Natural killer cell treated with Interleukin-12 subunit alpha and Interleukin-12 subunit beta and Interleukin-15 and Interleukin-18, amount 100 ng/mL, for 72 hours (primary cell): ENCODE results near the gene BEND6. TPM values are rescaled to one million over a fixed set of nuclear protein-coding genes. Genes with fewer than 3 reads are reported as not detected.
"Not testable (repeated sequence)": the region's sequence is repeated elsewhere in the genome, so short reads cannot be mapped to it uniquely, and the experiment has no call there.

Source experiments
- ATAC-seq, 2 donors: fragments of 150-1000 bp; cut with Tn5 transposase in 1 of 2; sonication (Bioruptor Pico), chemical (Tn5 transposase) in 1 of 2; 2 replicates each; pipeline ENCODE4 v1.10.0; 2021
- DNase-seq: peaks from one replicate; pipeline ENCODE4 v3.0.0; 2022; ENCODE audit warnings: low spot score
- H3K27ac Mint-ChIP-seq, 2 donors: 1 replicate in 1 of 2; 2 replicates in 1 of 2; pipeline ENCODE4 v1.8.0; 2022; ENCODE audit warnings: mixed read lengths in 2 of 2, mild to moderate bottlenecking in 1 of 2, moderate library complexity in 1 of 2
- H3K27me3 Mint-ChIP-seq, 2 donors: 1 replicate in 1 of 2; 2 replicates in 1 of 2; pipeline ENCODE4 v1.8.0; 2022; ENCODE audit warnings: mixed read lengths in 2 of 2
- H3K36me3 Mint-ChIP-seq: one replicate; pipeline ENCODE4 v1.8.0; 2022; ENCODE audit warnings: mixed read lengths
- H3K4me1 Mint-ChIP-seq, 2 donors: 1 replicate in 1 of 2; 2 replicates in 1 of 2; pipeline ENCODE4 v1.8.0; 2022; ENCODE audit warnings: low read depth in 2 of 2, mixed read lengths in 2 of 2, mild to moderate bottlenecking in 1 of 2
- H3K4me3 Mint-ChIP-seq: one replicate; pipeline ENCODE4 v1.8.0; 2022; ENCODE audit warnings: mixed read lengths
- H3K9me3 Mint-ChIP-seq: 2 replicates; pipeline ENCODE4 v1.8.0; 2022; ENCODE audit warnings: mixed read lengths
- total RNA-seq, 2 donors: library from RNA; stranded (reverse); gene quantifications; one replicate each; pipeline ENCODE4 v1.2.3, GENCODE V29; 2022

Gene BEND6
- total RNA-seq, 2 donors from 2014 or later, result 0.11 TPM; not detected in 1

DNA sequence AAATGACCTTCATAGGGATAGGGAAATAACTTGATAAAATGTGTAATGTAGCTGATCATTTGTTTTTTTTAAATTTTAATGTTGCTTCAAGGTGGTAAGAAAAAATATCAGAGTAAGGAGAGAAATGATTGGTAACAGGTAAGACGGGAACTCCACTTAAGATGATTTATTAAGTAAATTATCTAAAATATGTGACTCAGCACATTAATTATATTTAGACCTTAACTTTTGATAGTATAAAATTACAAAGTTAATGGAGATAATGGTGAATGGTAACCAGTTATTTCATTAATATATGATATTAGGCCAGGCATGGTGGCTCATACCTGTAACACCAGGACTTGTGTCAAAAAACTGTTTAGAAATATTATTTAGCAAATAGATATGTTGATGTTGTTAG is 10.2 kb downstream of the BEND6 start:
- H3K27ac Mint-ChIP-seq, result no peak overlapping the region
- H3K36me3 Mint-ChIP-seq, result no peaks in the 10 kb centered on the region
- H3K27me3 Mint-ChIP-seq, result peaks cover 8 to 11% of the 10 kb centered on the region in 2 donors
- H3K4me1 Mint-ChIP-seq, result no peaks in the 10 kb centered on the region
- ATAC-seq (no peak), DNase-seq (no peak)
- no peaks in the 10 kb centered on the region for H3K9me3 Mint-ChIP-seq
- no peak overlapping the region for H3K4me3 Mint-ChIP-seq

DNA sequence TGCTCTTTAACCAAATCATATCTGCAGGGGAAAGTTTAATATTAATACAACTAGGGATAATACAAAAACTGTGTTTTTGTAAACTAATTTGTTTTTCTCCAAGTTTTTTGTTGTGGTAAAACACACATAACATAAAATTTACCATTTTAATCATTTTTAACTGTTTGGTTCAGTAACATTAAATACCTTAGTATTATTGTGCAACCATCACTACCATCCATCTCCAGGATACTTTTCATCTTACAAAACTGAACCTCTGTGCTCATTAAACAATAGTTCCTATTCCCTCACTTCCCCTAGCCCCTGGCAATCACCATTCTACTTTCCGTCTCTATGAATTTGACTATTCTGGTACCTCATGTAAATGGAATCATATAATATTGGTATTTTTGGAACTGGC is 15.9 kb downstream of the BEND6 start:
- Mint-ChIP-seq H3K4me1 (no peaks in the 10 kb centered on the region), H3K4me3 (no peak overlapping the region), H3K27ac (no peak overlapping the region), H3K27me3 (peaks cover 2 to 17% of the 10 kb centered on the region in 2 donors), H3K9me3 (no peaks in the 10 kb centered on the region), H3K36me3 (no peaks in the 10 kb centered on the region)
- DNase-seq (no peak), ATAC-seq (no peak)

DNA sequence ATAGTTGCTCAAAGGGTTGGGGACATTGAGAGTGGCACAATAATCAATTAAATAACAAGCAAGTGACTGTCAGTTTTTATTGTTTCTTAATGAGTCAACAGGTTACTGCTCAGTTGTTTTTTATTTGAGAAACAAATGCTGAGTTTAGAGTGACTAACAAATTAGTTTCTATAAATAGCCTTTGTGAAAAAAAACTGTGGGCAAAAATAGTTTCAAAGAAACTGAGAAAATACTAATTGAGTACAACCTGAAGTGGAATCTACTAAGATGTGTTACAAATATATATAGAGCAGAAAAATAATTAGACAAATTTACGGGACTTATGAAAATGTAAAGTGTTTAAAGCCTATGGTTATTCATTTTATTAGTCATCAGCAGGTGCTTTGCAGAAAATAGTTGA is 22.3 kb downstream of the BEND6 start:
- Mint-ChIP-seq H3K36me3 (peaks cover 6% of the 10 kb centered on the region), H3K9me3 (no peaks in the 10 kb centered on the region), H3K4me1 (no peaks in the 10 kb centered on the region), H3K4me3 (no peak overlapping the region), H3K27ac (no peak overlapping the region), H3K27me3 (peaks cover 2 to 14% of the 10 kb centered on the region in 2 donors)
- ATAC-seq, result no peak
- DNase-seq, result no peak

DNA sequence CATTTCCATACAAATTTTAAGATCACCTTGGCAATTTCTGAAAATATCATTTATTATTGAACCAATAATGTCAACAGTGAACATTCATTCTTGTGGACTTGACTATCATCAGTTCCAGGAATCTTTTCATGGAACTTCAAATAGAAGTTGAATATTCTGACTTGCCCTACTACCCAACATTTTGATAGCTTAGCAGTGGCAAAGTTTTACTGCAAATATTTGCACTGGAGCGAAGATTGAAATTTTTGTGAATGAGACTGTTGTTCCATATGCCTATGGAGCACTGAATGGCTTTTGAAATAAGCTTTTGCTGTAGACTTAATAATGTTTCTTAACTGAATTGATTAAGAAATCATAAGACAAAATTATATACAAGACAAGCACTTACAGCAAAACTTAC is 23.6 kb downstream of the BEND6 start:
- H3K9me3 Mint-ChIP-seq, result no peaks in the 10 kb centered on the region
- no peak overlapping the region for H3K27ac Mint-ChIP-seq

DNA sequence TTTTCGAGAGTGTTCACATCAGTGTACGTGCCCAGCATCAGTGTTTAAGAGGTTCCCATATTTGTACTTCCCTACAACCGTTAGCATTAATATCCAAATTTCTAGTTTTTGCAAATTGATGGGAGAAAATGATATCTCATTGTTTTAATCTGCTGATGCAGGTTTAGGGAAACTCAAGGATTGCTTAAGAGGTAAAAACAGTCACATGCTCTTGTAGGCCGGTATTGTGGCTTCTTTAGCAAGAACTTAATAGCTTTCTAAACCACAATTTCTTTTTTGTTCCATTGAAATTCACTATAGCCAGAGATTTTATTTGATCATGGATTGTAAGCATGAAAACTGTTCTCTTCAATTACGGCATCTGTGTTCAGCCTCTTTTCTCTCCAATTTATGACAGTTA is 29.5 kb downstream of the BEND6 start:
- no peaks in the 10 kb centered on the region for H3K4me1 Mint-ChIP-seq
- H3K36me3 Mint-ChIP-seq, result no peaks in the 10 kb centered on the region
- H3K4me3 Mint-ChIP-seq, result no peak overlapping the region
- DNase-seq (no peak), ATAC-seq (no peak)
- H3K27ac Mint-ChIP-seq, result no peak overlapping the region
- peaks cover 9 to 15% of the 10 kb centered on the region in 2 donors for H3K27me3 Mint-ChIP-seq
- H3K9me3 Mint-ChIP-seq, result no peaks in the 10 kb centered on the region

More for the DNA sequence above, 23.6 kb downstream of the BEND6 start:
- peaks cover 5 to 14% of the 10 kb centered on the region in 2 donors for H3K27me3 Mint-ChIP-seq
- DNase-seq (no peak), ATAC-seq (no peak)
- no peak overlapping the region for H3K4me3 Mint-ChIP-seq
- peaks cover 6% of the 10 kb centered on the region for H3K36me3 Mint-ChIP-seq
- no peaks in the 10 kb centered on the region for H3K4me1 Mint-ChIP-seq

DNA sequence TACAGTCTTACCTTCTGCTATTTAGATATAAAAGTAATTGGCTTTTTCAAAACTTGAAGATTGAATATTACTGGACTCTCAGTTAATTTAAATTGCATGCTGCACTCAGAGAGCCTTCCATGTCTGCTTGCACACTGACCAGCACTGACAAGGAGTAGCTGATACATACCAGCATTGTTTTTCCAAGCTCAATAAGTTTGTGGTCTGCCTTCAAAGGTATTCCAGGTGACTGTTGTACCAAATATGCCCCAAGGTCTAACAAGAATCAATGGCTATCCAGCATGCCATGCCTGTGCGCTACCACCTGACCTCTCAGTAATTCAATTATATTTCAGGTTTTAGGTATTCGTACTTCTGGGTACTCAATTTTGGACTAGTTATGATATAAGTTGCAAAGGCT is 30.0 kb downstream of the BEND6 start:
- Mint-ChIP-seq H3K36me3 (no peaks in the 10 kb centered on the region), H3K4me3 (no peak overlapping the region), H3K9me3 (no peaks in the 10 kb centered on the region), H3K4me1 (no peaks in the 10 kb centered on the region), H3K27me3 (peaks cover 9 to 16% of the 10 kb centered on the region in 2 donors), H3K27ac (no peak overlapping the region)
- no peak for ATAC-seq
- no peak for DNase-seq

DNA sequence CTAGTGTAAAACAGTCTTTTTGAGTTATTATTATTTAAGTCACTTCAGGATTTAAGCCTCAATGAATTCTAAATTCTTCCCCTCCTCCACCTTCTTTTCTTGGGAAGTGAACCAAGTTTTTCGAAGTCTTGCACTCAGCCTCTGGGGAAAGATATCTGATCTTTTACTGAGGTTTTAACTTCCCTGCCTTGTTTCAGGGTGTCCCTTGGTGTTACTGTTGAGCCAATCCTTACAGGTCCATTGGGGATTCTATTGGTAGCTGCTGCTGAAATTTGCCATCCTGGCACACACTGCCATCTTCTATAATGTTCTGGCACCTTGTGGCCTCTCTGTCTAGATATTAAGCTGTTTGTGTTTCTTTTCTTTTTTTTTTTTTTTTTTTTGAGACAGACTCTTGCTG is 31.7 kb downstream of the BEND6 start:
- Mint-ChIP-seq H3K9me3 (no peaks in the 10 kb centered on the region), H3K36me3 (no peaks in the 10 kb centered on the region), H3K27ac (no peak overlapping the region), H3K27me3 (peaks cover 9 to 18% of the 10 kb centered on the region in 2 donors), H3K4me3 (no peak overlapping the region), H3K4me1 (no peaks in the 10 kb centered on the region)
- no peak for DNase-seq
- ATAC-seq, result no peak

DNA sequence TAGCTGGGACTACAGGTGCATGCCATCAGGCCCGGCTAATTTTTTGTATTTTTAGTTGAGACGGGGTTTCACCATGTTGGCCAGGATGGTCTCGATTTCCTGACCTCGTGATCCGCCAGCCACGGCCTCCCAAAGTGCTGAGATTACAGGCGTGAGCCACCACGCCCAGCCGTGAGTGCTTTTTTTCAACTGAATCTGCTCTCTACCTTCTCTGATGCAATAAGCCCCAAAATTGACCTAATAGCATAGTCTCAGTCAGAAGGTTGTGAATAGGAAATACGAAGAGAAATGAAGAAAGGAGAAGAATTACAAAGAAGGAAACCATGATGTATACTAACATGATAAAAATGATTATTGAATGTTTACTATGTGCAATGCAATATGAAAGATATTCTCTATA is 33.2 kb downstream of the BEND6 start:
- H3K27ac Mint-ChIP-seq, result no peak overlapping the region
- H3K9me3 Mint-ChIP-seq, result no peaks in the 10 kb centered on the region
- no peaks in the 10 kb centered on the region for H3K36me3 Mint-ChIP-seq
- no peak overlapping the region for H3K4me3 Mint-ChIP-seq
- no peaks in the 10 kb centered on the region for H3K4me1 Mint-ChIP-seq
- ATAC-seq, result no peak
- DNase-seq, result no peak
- H3K27me3 Mint-ChIP-seq, result peaks cover 8 to 23% of the 10 kb centered on the region in 2 donors

DNA sequence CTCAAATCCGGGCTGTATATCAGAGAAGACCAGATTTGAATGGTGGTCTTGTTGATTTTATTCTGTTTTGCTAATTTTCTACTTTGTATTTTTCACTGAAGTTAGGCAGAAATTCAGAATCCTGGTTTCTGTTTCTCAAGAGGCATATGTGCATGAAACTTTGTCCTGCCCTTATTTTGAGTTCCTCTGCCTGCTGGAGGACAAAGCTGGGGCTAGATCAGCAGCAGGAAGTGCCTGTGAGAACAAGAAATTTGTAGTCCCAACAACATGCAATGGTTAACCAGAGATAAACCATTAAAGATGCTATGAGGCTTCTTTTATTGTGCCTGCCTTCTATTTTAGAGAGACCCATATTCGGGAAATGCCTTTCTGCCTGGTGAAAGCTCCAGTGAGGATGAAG is 37.1 kb downstream of the BEND6 start:
- ATAC-seq (no peak), DNase-seq (no peak)
- no peak overlapping the region for H3K4me3 Mint-ChIP-seq
- H3K27me3 Mint-ChIP-seq, result peaks cover 4 to 39% of the 10 kb centered on the region in 2 donors
- H3K36me3 Mint-ChIP-seq, result no peaks in the 10 kb centered on the region
- H3K9me3 Mint-ChIP-seq, result no peaks in the 10 kb centered on the region
- H3K4me1 Mint-ChIP-seq, result no peaks in the 10 kb centered on the region
- H3K27ac Mint-ChIP-seq, result no peak overlapping the region

DNA sequence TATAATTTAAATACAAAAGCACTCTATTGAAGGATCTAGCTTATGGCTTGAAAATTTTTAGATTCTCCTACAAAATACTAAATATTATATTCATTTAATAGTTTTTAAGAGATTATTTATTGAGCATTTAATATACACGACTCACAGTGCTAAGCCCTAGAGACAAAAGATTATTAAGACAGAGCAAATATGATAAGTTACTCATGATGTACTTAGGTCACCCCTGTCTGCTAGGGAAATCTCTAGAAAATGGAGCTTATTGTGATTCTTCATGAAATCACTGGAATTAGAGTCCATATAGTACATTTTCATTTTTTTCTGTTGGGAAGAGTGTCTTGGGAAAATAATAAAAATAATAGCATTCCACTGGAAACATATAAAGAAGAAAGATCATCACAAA is 37.8 kb downstream of the BEND6 start:
- no peaks in the 10 kb centered on the region for H3K9me3 Mint-ChIP-seq
- no peak overlapping the region for H3K27ac Mint-ChIP-seq
- ATAC-seq (no peak), DNase-seq (no peak)
- H3K27me3 Mint-ChIP-seq, result peaks cover 7 to 44% of the 10 kb centered on the region in 2 donors
- H3K36me3 Mint-ChIP-seq, result no peaks in the 10 kb centered on the region
- H3K4me3 Mint-ChIP-seq, result no peak overlapping the region
- H3K4me1 Mint-ChIP-seq, result no peaks in the 10 kb centered on the region

DNA sequence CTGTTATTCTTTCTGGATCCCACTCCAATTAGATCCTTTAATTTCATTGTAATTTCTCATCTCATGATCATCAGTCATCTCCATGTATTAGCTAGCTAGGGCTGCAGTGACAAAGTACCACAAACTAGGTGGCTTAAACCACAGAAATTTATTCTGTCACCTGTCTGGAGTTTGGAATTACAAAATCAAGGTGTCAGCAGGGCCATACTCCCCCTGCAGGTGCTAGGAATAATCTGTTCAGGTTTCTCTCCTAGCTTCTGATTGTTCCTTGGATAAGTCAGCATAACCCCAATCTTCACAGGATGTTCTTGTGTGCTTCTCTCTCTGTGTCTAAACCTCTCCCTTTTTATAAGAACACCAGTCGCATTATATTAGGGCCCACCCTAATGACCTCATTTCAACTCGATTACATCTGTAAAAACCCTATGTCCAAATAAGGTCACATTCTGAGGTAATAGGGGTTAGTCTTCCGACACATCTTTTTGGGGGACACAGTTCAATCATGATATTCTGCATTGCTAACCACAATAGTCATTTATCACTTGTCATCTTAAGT is 40.5 kb downstream of the BEND6 start:
- H3K27me3 Mint-ChIP-seq, result peaks cover 7 to 44% of the 10 kb centered on the region in 2 donors
- no peaks in the 10 kb centered on the region for H3K9me3 Mint-ChIP-seq
- H3K4me3 Mint-ChIP-seq, result no peak overlapping the region
- no peak overlapping the region for H3K27ac Mint-ChIP-seq
- ATAC-seq (no peak), DNase-seq (no peak)
- no peaks in the 10 kb centered on the region for H3K4me1 Mint-ChIP-seq
- H3K36me3 Mint-ChIP-seq, result peaks cover 5% of the 10 kb centered on the region

DNA sequence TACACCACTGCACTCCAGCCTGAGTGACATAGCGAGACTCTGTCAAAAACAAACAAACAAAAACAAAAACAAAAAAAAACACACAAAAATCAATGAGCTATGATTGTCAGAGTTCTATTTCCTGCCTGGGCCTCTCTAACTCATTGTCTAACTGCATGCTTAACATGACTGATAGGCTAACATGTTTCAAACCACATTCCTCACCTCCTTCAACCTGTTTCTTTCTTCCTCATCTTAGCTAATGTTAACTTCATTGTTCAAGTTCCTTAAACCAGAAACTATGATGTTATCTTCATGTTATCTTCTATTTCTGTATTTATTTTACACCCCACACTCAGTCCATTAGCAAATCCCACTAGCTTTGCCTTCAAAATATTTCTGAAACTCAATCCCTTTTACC is 41.5 kb downstream of the BEND6 start:
- no peak overlapping the region for H3K4me3 Mint-ChIP-seq
- no peak overlapping the region for H3K27ac Mint-ChIP-seq
- H3K36me3 Mint-ChIP-seq, result peaks cover 5% of the 10 kb centered on the region
- H3K9me3 Mint-ChIP-seq, result no peaks in the 10 kb centered on the region
- no peaks in the 10 kb centered on the region for H3K4me1 Mint-ChIP-seq
- peaks cover 7 to 43% of the 10 kb centered on the region in 2 donors for H3K27me3 Mint-ChIP-seq
- DNase-seq (no peak), ATAC-seq (no peak)

DNA sequence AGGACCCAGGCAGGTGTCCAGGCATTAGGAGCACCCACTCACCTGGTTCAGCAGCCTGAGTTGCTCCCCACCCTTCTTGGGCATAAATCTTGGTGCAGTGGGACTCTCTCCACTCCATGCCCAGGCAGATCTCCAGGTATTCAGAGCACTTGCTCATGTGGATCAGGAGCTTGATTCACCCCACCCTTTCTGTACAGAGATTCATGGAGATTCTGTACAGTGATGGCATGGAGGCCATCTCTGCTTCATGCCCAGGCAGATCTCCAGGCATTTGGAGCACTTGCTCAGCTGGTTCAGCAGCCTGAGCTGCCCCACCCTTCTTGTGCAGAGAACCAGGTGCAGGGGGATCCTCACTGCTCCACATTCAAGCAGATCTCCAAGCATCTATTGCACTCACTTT is 44.1 kb downstream of the BEND6 start:
- H3K9me3 Mint-ChIP-seq, result no peaks in the 10 kb centered on the region
- H3K4me1 Mint-ChIP-seq, result no peaks in the 10 kb centered on the region
- H3K27me3 Mint-ChIP-seq, result peaks cover 18 to 58% of the 10 kb centered on the region in 2 donors
- no peak overlapping the region for H3K27ac Mint-ChIP-seq
- no peak overlapping the region for H3K4me3 Mint-ChIP-seq
- DNase-seq (no peak), ATAC-seq (no peak)
- H3K36me3 Mint-ChIP-seq, result peaks cover 5% of the 10 kb centered on the region

DNA sequence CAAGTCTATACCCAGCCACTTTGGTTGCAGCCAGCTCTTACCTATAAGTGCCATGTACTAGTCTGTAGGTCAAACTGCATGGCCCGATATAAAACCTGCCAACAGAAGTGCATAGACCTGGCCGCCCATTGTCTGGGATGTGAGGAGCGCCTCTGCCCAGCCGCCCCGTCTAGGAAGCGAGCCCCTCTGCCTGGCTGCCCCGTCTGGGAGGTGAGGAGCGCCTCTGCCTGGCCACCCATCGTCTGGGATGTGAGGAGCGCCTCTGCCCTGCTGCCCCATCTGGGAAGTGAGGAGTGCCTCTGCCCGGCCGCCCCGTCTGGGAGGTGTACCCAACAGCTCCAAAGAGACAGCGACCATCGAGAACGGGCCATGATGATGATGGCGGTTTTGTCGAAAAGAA is 44.8 kb downstream of the BEND6 start:
- peaks cover 18 to 57% of the 10 kb centered on the region in 2 donors for H3K27me3 Mint-ChIP-seq
- not testable (repeated sequence) for H3K9me3 Mint-ChIP-seq, H3K36me3 Mint-ChIP-seq, H3K4me1 Mint-ChIP-seq, H3K27ac Mint-ChIP-seq, DNase-seq, ATAC-seq, H3K4me3 Mint-ChIP-seq

DNA sequence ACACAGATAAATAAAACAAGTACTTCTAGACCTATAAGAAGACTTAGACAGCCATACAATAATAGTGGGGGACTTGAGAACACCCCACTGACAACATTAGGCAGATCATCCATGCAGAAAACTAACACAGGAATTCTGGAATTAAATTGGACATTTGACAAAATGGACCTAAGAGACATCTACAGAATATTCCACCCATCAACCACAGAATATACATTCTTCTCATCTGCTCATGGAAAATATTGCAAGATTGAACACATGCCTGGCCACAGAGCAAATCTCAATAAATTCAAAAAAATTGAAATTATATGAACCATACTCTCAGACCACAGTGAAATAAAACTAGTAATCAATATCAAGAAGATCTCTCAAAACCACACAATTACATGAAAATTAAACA is 47.3 kb downstream of the BEND6 start:
- H3K27ac Mint-ChIP-seq, result no peak overlapping the region
- no peak for DNase-seq
- no peaks in the 10 kb centered on the region for H3K4me1 Mint-ChIP-seq
- H3K36me3 Mint-ChIP-seq, result peaks cover 5% of the 10 kb centered on the region
- H3K9me3 Mint-ChIP-seq, result no peaks in the 10 kb centered on the region
- ATAC-seq, result no peak
- H3K27me3 Mint-ChIP-seq, result peaks cover 12 to 32% of the 10 kb centered on the region in 2 donors
- no peak overlapping the region for H3K4me3 Mint-ChIP-seq
